HG02840 (cell line): ENCODE data around the gene VIPR2.

Experiments
- ATAC-seq: cut with Tn5 transposase; IDR thresholded peaks from one replicate; pipeline ENCODE4 v1.9.1; 2021; ENCODE audit warnings: mild to moderate bottlenecking, moderate library complexity, moderate number of reproducible peaks; ENCODE audit not compliant: unreplicated experiment, low FRiP score

VIPR2 gene

DNA sequence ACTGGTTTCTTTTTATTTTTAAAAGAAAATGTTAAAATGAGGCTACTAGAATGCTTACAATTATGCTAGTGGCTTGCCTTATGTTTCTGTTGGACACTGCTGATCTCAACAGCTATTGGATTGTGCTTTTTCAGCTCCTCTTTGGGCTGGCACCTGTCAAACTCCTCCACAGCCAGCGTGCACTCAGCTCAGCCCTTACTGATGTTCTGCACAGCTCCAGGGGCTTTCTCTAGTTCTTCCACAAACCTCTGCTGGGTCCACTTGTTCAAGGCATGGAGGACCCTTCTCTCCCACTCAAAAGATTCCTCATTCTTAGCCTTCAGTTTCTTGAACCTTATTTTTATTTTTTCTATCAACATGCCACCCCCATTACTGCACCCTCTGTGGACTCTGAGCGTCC is 96.0 kb downstream of the VIPR2 start:
- no peak for ATAC-seq

GRCh38 chr7:159047536-159047935 is 97.1 kb downstream of the VIPR2 start:
- no peak for ATAC-seq

DNA sequence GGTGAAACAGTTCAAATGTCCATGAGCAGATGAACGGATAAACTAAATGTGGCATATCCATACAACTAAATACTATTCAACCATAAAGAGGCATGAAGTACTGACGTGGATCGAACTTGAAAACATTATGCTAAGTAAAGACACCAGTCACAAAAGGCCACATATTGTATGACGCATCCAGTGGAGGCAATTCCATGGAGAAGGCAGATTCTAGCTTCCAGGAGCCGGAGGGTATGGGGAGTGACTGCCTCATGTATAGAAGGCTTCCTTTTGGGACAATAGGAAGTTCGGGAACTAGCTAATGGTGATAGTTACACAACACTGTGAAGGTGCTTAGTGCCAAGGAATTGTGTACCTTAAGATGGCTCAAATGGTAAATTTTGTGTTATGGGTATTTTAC is 98.4 kb downstream of the VIPR2 start:
- no peak for ATAC-seq

DNA sequence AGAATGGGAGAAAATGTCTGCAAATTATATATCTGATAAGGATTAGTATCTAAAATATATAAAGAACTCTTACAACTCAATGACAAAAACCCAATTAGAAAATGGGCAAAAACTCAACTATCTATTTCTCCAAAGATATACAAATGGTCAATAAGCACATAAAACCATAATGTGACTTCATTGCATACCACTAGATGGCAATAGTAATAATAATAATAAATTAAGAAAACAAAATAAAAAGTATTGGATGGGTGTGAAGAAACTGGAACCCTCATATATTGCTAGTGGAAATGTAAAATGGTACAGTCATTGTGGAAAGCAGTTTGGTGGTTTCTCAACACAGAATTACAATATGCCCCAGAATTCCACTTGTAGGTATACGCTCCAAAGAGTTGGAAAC is 98.8 kb downstream of the VIPR2 start:
- no peak for ATAC-seq

DNA sequence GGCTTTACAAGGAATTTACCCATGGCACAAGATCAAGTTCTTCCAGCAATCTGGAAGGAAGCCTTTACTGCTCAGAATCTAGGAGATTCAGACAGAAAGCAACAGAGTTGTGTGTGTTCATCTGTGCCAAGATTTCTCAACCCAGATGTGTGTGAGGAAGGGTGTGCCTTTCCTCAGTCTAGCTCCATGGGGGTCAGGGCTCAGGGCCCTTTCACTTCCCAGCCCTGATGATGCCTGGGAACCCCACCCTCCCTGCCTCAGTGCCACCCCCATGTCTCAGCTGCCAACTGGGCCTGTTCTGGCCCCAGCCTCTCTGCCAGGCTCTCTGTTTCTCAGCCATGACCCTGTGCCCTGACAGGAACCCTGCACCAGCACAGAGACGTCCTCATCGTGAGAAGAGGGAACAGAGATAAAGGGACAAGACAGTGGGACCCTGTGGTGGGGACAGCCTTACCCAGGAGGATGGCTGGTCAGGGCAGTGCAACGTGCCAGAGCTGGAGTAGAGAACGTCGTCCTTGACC is 102.0 kb downstream of the VIPR2 start:
- ATAC-seq, result no peak

- no peak for ATAC-seq
Measured at GRCh38 chr7:159042103-159042502, 102.6 kb downstream of the VIPR2 start.

- ATAC-seq, result no peak
Measured at GRCh38 chr7:159040912-159041711, 103.6 kb downstream of the VIPR2 start.

- no peak for ATAC-seq
Measured at GRCh38 chr7:159040146-159040545, 104.5 kb downstream of the VIPR2 start.

- no peak for ATAC-seq
Measured at GRCh38 chr7:159039716-159040115, 105.0 kb downstream of the VIPR2 start.

- no peak for ATAC-seq
Measured at GRCh38 chr7:159038066-159038465, 106.6 kb downstream of the VIPR2 start.

DNA sequence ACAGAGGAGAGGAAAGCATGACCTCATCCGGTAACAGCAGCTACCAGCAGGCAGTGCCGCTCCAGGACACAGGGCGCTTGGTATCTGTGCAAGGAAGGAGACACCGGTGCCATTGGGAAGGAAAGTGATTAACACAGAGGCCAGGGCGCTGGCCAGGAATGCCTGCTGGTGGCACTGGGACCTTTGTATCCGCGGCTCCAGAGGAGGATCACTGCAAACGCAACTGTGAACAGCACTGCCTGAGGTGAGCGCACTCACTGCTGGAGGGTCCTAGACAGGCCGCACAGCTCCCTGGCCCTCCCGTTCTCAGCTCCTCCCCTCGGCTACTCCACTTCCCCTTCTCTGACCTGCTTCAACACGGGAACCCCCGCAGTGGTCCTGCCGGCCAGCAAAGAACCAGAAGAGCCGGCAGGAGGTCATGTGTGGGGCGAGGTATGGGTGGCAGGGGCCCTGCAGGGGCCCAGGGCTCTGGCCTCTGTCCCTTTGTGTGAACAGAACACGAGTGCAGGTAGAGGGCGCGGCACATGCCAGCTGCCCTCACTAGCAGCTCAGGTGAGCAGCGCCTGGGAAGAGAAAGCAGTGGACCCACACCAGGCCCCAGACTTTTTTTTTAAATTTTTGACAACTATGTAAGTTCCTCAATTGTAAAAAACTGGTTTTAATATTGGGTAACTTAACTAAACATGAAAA is 107.6 kb downstream of the VIPR2 start:
- ATAC-seq, result no peak

GRCh38 chr7:159035571-159036073 is 109.0 kb downstream of the VIPR2 start:
- no peak for ATAC-seq

DNA sequence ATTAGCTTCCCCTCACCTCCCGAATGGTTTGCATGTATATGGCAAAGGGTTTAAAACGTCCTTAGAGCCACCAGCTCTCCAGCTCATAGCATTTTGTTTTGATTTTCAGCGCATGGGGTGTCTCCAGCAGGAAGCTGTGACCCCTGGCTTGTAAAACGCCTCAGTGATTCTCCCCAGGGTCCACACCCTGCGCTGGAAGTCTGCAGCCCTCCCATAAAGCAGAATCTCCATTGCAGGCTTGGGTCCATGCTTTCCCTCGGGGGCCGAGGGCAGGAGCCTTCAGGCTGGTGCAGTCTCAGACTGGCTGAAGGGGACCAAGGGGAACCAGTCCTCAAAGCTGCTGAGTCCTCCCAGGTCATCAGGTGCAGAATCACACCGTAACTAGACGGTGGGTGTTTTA is 109.7 kb downstream of the VIPR2 start:
- no peak for ATAC-seq

DNA sequence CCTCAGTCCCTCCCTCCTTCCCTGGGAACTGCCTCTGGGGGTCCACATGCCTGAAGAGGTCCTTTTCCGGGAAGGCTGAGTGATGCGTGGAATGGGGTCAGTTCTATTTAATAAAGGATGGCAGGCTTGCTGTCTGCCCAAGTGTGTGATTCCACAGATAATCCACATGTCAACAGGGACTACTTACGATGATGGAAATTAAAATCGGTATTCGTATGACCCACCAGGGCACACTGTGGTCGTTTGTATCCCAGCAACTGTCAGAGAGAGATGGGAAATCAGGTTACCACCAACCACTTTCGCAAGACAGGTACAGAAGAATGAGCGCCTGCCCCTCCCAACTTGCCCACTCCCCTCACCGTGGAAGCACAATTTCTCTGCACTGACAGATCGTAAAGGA is 110.3 kb downstream of the VIPR2 start:
- ATAC-seq, result no peak

GRCh38 chr7:159033956-159034355 is 110.7 kb downstream of the VIPR2 start:
- ATAC-seq, result no peak

- no peak for ATAC-seq
Measured at GRCh38 chr7:159033473-159033825, 111.2 kb downstream of the VIPR2 start.

DNA sequence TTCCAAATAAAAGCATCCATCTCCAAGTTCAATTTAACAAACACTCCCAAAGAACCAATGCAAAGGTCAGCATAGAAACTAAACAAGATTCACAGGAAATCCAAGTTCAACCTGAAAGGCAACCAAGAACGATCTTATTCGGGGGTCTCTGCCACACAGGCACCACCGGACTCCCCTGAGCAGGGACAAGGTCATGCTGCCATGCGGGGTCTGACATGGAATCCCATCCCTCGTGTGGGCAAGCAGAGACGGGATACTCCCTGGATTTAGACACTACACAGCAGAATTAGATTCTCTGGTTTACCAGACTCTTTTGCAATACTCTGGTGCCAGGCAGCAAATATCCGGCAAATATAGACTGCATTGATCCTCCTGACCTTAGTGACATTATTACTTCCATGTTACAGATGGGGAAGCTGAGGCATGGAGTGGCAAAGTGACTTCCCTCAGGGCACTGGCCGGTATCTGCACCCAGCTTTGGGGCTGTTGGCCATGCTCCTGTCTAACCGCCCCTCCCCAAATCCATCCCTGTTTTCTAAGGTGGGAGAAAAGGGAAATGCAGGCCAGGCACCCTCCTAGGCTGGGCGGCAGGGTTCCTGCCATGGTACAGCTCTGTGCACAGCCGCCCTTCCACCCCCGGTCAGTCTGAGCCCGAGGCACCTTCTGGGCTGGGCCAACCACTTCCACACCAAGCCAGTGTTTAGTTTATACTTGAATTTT is 111.8 kb downstream of the VIPR2 start:
- ATAC-seq, result no peak

- ATAC-seq, result no peak
Measured at GRCh38 chr7:159032322-159032721, 112.3 kb downstream of the VIPR2 start.

- no peak for ATAC-seq
Measured at GRCh38 chr7:159031750-159032149, 112.9 kb downstream of the VIPR2 start.

DNA sequence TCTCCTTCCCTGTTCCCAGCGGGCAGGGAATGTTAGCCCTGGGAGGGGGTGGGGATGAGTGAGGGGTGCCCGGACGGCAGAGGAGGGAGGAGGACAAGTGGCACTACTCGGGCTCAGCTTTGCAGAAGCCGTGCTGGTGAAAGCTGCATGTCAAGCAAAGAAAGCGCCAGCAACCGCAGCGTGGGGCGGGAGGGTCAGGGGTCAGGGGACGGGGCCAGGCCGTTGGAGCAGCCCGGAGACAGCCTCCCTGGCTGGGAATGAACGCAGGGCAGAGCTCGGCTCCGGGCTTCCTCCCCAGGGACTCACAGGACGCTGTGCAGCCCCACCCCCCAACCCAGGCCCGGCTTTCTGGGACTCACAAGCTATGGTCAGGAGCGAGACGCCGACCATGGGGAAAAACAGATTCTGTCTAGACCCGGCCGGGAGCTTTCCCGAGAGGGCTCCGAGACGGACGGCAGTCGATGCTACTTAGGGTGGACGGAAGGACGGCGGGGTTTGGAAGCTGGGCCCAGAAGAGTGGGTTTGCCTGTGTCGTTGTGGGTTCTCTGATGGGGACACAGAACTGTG is 113.4 kb downstream of the VIPR2 start:
- no peak for ATAC-seq
